RWPE1 (cell line): ENCODE measurements around the gene IFI27.

Experiments used
- CTCF ChIA-PET: fragments of 350-600 bp; sonication (Branson Sonifier 250); formaldehyde crosslinking; extraction: SDS; loops from one replicate; lab custom pipeline; 2021; lab: Yijun Ruan, JAX
- POLR2A ChIA-PET: fragments of 400-600 bp; formaldehyde crosslinking; extraction: SDS; loops from one replicate; lab custom pipeline; 2020; ENCODE audit warnings: antibody characterized with exemption; ENCODE audit not compliant: low non-redundant PET; lab: Yijun Ruan, JAX
- DNase-seq: peaks from one replicate; pipeline ENCODE4 v3.0.0; 2012; ENCODE audit warnings: low spot score
- H3K27ac ChIP-seq: fragments of 450-650 bp; 2 replicates; pipeline ENCODE4 v1.5.1; 2017
- TF ChIP-seq, protein P1 (sequence below): fragments of 450-650 bp; conservative IDR thresholded peaks from 2 replicates; pipeline ENCODE4 v1.5.1; 2017; ENCODE audit warnings: low read depth, mild to moderate bottlenecking

IFI27 gene

DNA sequence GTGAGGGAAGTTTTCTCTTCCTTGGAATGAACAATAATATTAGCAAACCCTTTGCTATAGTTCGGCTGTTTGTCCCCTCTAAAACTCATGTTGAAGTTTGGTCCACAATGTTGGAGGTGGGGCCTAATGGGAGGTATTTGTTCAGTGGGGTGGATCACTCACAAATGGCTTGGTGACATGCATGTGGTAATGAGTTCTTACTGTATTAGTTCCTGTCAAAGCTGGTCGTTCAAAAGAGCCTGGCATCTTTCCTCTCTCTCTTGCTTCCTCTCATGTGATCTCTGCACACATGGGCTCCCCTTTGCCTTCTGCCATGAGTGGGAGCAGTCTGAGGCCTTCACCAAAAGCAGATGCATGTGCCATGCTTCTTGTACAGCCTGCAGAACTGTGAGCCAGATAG lies 50.5 kb downstream of the IFI27 start:
- no peak overlapping the region for H3K27ac ChIP-seq
- no peak for DNase-seq
- POLR2A ChIA-PET = no interaction called here
- CTCF ChIA-PET = interaction anchor here (1.3 kb wide), 1 partner anchor 24 kb away, joined by 4 read pairs; no protein-coding TSS in a partner anchor
- TF ChIP-seq, protein P1, sequence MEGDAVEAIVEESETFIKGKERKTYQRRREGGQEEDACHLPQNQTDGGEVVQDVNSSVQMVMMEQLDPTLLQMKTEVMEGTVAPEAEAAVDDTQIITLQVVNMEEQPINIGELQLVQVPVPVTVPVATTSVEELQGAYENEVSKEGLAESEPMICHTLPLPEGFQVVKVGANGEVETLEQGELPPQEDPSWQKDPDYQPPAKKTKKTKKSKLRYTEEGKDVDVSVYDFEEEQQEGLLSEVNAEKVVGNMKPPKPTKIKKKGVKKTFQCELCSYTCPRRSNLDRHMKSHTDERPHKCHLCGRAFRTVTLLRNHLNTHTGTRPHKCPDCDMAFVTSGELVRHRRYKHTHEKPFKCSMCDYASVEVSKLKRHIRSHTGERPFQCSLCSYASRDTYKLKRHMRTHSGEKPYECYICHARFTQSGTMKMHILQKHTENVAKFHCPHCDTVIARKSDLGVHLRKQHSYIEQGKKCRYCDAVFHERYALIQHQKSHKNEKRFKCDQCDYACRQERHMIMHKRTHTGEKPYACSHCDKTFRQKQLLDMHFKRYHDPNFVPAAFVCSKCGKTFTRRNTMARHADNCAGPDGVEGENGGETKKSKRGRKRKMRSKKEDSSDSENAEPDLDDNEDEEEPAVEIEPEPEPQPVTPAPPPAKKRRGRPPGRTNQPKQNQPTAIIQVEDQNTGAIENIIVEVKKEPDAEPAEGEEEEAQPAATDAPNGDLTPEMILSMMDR = no peak

- TF ChIP-seq, protein P1 = no peak
- no peak overlapping the region for H3K27ac ChIP-seq
- DNase-seq = no peak
- POLR2A ChIA-PET = no interaction called here
- CTCF ChIA-PET = interaction anchor here (0.6 to 1.3 kb wide), 3 partner anchors 14 to 95 kb away, joined by 3 to 4 read pairs (median 3); no protein-coding TSS in a partner anchor
These were observed 51.4 kb downstream of the IFI27 start for GRCh38 chr14:94161981-94162380.

GRCh38 chr14:94162466-94162865 lies 51.9 kb downstream of the IFI27 start:
- TF ChIP-seq, protein P1 = no peak
- POLR2A ChIA-PET = no interaction called here

DNA sequence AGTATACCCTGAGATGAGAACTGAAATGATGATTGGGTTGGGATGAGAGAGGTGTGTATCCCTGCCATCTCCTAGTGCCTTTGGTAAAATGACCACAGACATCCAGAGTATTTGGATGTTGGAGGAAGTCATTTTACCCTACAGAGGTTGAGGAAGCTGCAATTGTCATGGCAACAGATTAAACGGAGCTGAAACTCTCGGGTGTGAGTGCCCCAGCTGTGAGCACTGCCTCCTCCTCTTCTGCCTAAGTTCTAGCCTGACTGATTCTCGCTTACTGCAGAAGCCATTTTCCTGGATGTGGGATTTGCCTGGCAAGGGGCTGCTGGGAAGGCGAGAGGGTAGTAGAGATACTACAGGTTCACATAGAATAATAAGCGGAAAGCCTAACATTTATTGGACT lies 53.3 kb downstream of the IFI27 start:
- ChIA-PET CTCF (no interaction called here), POLR2A (no interaction called here)
- TF ChIP-seq, protein P1 = no peak
- no peak overlapping the region for H3K27ac ChIP-seq
- DNase-seq = no peak

More at GRCh38 chr14:94162466-94162865, 51.9 kb downstream of the IFI27 start:
- DNase-seq = no peak
- CTCF ChIA-PET = interaction anchor here (0.6 to 1.0 kb wide), 3 partner anchors 14 to 96 kb away, joined by 3 to 5 read pairs (median 3); no protein-coding TSS in a partner anchor
- no peak overlapping the region for H3K27ac ChIP-seq

- DNase-seq = no peak
- H3K27ac ChIP-seq = no peak overlapping the region
- TF ChIP-seq, protein P1 = no peak
- CTCF ChIA-PET = interaction anchor here (0.7 to 1.9 kb wide), 2 partner anchors 28 to 155 kb away, joined by 3 to 4 read pairs; no protein-coding TSS in a partner anchor
- POLR2A ChIA-PET = no interaction called here
These were observed 54.3 kb downstream of the IFI27 start for GRCh38 chr14:94164685-94165431.

GRCh38 chr14:94165744-94166143 lies 55.2 kb downstream of the IFI27 start:
- POLR2A ChIA-PET = no interaction called here
- no peak overlapping the region for H3K27ac ChIP-seq
- DNase-seq = no peak
- CTCF ChIA-PET = interaction anchor here (0.5 to 1.9 kb wide), 3 partner anchors 29 to 440 kb away, joined by 3 to 4 read pairs (median 3); no protein-coding TSS in a partner anchor
- TF ChIP-seq, protein P1 = no peak
